SIG-M5 treated with dmso at 0.1 percent for 504 hours (cell line): ENCODE measurements around the gene TOR1A.
"Not testable (repeated sequence)": the region's sequence is repeated elsewhere in the genome, so short reads cannot be mapped to it uniquely, and the experiment has no call there.

Experiments
- DNase-seq: peaks from one replicate; lab custom pipeline; 2025; ENCODE audit not compliant: unreplicated experiment; lab: John Stamatoyannopoulos, UW

Gene TOR1A

DNA sequence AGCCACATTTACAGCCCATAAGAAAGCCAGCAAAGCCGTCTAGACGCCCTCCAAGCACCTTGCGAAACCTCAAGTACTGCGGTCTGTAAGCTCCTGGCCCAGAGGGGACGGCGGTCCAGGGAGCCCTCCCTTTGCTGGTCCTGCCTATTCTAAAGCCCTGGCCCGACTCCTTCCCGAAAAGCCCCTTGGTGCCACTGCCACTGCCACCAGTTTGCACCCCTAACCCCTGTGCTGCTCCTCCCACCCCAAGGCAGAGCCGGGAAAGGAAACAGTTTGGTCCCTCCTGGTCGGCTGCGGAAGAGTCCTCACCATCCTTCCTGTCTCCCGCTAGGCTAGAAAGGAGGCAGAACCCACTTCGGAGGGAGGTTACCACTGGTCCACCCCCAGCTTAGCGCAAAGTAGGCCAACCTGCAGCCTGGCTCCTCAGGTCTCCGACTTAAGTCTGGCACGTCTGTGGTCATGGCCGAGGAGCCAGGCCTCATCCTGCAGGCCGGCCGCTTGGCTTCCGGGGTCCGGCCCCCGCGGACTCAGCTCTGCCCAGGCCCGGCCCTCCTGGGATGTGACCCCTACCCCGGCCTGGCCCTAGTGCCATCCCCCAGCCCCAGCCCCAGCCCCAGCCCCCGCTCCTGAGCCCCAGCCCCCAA is 916 bp downstream of the TOR1A start:
- peak; percentile 74 for DNase-seq

- DNase-seq = peak; percentile 69
These were observed 7.2 kb downstream of the TOR1A start for GRCh38 chr9:129816501-129817435.

GRCh38 chr9:129815278-129815677 is 8.7 kb downstream of the TOR1A start:
- no peak for DNase-seq

- DNase-seq = no peak
These were observed 9.3 kb downstream of the TOR1A start for GRCh38 chr9:129814432-129815223.

DNA sequence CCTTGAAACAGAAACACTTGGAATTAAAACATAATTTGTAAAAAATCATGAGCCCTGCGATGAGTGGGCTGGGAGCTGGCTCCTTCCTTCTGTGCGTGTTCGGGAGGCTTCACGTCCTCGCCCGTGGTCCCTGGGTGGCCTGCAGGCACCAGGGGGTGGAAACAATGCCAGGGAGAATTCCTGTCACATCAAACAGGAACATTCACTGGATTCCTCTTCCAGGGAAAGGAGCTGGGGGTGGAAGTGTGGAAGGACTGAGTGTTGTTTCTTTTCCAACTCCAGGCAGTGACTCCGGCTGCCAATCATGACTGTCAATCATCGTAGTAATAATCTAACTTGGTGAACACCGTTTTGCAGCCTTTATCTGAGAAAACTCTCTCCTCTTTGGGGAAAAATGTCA is 10.3 kb downstream of the TOR1A start:
- no peak for DNase-seq

- no peak for DNase-seq
These were observed 11.6 kb downstream of the TOR1A start for GRCh38 chr9:129812385-129812784.

DNA sequence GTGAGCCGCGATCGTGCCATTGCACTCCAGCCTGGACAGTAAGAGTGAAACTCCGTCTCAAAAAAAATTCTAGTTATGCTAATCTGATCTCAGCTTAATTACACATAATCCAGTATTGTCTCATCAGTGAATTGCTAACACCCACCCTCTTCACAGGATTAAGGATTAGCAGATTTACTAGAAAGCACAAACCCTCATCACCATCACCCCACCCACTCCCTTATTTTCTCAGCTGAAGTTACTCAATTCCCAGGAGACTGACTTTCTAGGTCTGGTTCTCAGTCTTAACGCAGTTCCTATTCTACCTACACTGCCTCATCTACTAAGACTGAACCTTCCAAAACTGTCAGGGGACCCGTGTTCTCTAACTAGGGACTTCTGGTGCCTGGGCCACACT is 12.0 kb downstream of the TOR1A start:
- DNase-seq = no peak

- DNase-seq = no peak
These were observed 13.1 kb downstream of the TOR1A start for GRCh38 chr9:129810788-129811187.

DNA sequence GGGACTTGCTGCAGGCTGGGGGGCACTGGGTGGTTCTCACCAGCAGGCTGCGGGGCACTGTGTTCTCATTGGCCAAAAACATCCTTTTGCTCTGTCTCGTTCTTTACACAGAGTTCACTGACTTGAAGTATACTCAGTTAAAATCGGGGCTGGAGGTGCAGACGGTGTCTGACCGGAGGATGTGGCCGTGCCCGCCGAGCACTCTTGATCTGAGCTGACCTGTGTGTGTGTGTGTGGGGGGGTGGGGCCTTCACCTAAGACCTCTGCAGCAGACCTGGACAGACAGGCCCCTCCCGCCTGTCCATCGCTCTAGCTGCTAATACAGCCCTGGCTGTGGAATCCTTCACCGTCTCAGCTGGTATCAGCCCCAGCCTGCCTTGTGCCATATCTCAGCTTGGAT is 13.8 kb downstream of the TOR1A start:
- no peak for DNase-seq

DNA sequence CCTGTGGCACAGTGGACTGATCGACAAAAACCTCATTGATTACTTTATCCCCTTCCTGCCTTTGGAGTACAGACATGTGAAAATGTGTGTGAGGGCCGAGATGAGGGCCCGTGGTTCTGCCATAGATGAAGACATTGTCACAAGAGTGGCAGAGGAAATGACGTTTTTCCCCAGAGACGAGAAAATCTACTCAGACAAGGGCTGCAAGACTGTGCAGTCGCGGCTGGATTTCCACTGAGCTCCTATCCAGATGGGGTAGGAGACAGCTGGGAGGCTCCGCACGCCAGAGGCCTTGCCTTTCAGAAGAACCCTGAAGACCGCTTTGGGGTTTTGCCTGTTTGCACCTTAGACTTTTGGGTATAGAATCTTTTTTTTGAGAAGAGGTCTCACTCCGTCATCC is 14.6 kb downstream of the TOR1A start:
- no peak for DNase-seq

GRCh38 chr9:129806061-129806460 is 17.9 kb downstream of the TOR1A start:
- peak; percentile 15 for DNase-seq

DNA sequence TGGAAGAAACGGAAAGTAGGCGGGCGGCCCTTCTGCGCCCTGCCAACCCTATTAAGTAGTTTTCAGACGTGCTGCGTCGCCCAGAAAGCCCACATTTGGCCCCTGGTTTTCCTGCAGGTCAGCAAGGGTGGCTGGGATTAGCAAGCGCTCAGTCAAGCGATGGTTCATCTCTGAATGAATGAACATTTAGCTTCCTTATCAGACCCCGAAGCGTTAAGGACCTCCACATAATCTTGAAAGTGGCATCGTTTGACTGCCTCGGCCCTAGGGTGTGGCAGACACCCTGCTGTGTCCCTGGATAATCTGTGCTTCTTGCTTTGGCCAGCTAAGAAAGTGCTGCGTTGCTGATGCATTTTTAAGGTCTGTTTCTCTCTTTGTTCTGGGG is 20.3 kb downstream of the TOR1A start:
- no peak for DNase-seq

DNA sequence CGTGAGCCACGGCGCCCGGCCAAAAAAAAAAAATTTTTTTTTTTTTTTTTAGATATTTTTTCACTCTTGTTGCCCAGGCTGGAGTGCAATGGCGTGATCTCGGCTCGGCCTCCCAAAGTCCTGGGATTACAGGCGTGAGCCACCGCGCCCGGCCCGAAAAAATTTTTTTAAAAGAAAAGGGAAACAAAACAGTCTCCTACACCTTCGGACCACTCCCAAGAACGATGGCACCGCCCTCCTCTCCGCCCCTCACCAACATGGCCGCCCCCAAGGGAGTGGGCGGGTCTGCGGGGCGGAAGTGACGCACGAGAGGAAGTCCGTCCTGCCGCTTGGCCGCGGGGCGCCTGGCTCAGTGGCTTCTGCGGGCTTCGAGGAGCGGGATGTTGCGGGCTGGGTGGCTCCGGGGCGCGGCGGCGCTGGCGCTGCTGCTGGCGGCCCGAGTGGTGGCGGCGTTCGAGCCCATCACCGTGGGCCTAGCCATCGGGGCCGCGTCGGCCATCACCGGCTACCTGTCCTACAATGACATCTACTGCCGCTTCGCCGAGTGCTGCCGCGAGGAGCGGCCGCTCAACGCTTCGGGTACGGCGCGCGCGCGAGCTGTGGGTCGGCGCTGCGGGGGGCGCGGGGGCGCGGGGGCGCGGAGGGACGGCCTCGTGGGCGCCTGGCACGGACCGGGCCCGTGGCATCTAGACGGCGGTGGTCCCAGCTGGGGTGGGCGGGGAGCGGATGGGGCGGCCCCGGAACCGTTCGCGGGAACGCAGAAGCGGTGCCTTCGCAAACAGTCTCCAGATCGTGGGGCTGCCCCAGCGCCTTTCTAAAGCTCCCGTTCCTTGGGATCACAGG is 20.9 kb downstream of the TOR1A start, which contains the start of gene TOR1B:
Gene TOR1B, plus strand, starts transcription at position 352 of the 843 bp plus-strand sequence. Its CDS starts 29 bp downstream, at position 381.
- peak; percentile 84 for DNase-seq

- DNase-seq = no peak
These were observed 22.4 kb downstream of the TOR1A start for GRCh38 chr9:129801504-129801903.

DNA sequence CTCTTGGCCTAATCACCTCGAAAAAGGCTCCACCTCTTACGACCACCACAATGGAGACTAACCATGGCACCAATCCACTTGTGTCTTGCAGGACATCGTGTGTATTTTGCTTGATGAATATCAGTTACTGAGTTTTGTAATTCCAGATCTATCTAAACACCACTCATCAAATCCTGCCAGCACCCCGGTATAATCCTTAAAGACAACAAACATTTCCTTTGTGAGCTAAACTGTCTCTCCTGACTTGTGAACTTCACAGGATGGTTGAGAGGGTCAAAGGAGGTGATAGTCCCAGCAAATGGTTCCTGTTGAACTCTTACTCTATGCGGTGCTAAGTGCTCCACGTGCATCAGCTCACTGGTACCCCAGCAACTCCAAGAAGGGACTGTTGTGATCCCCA is 25.0 kb downstream of the TOR1A start:
- DNase-seq = no peak

GRCh38 chr9:129796029-129796428 is 27.9 kb downstream of the TOR1A start:
- not testable (repeated sequence) for DNase-seq

- DNase-seq = no peak
These were observed 29.4 kb downstream of the TOR1A start for GRCh38 chr9:129794549-129794948.

DNA sequence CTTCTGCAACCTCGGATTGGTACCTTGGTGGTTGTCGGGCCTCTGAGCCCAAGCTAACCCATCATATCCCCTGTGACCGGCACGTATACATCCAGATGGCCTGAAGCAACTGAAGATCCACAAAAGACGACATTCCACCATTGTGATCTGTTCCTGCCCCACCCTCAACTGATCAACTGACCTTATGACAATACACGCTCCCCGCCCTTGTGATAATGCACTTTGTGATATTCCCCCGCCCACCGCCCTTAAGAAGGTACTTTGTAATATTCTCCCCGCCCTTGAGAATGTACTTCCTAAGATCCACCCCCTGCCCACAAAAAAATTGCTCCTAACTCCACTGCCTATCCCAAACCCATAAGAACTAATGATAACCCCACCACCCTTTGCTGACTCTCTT is 37.5 kb downstream of the TOR1A start:
- no peak for DNase-seq

- no peak for DNase-seq
These were observed 38.1 kb downstream of the TOR1A start for GRCh38 chr9:129785866-129786265.

GRCh38 chr9:129784970-129785369 is 39.0 kb downstream of the TOR1A start:
- not testable (repeated sequence) for DNase-seq
